AG04449 (cell line): ENCODE results near the gene ZNF577.

Experiments used
- CTCF ChIA-PET: fragments of 350-600 bp; formaldehyde crosslinking; extraction: SDS; loops from one replicate; lab custom pipeline; 2021; ENCODE audit warnings: antibody characterized with exemption; lab: Yijun Ruan, JAX
- POLR2A ChIA-PET: fragments of 400-600, 350-600 bp; formaldehyde crosslinking; extraction: SDS; loops from one replicate; lab custom pipeline; 2020; ENCODE audit warnings: antibody characterized with exemption, inconsistent platforms; lab: Yijun Ruan, JAX
- DNase-seq: peaks from one replicate; pipeline ENCODE4 v3.0.0-alpha.2; 2010; ENCODE audit warnings: low read depth, low spot score
- H3K4me3 ChIP-seq: 2 replicates; pipeline ENCODE4 v1.5.1; 2011; ENCODE audit warnings: low read depth, mild to moderate bottlenecking, control low read depth, low read length
- CTCF ChIP-seq: IDR thresholded peaks from one replicate; pipeline ENCODE4 v1.5.1; 2011; ENCODE audit warnings: mild to moderate bottlenecking, moderate library complexity, low read length, control low read depth, inconsistent platforms; ENCODE audit not compliant: insufficient read depth; ENCODE audit errors: missing control alignments

The ZNF577 gene

GRCh38 chr19:51882518-51882917, 5.2 kb downstream of the ZNF577 start:
- ChIA-PET POLR2A (no interaction called here), CTCF (no interaction called here)
- DNase-seq, result no peak
- no peak for TF ChIP-seq CTCF
- H3K4me3 ChIP-seq, result no peak overlapping the region

GRCh38 chr19:51873097-51873496, 14.7 kb downstream of the ZNF577 start:
- no peak for DNase-seq
- no peak overlapping the region for H3K4me3 ChIP-seq
- CTCF ChIA-PET, result no interaction called here
- POLR2A ChIA-PET, result no interaction called here
- no peak for TF ChIP-seq CTCF

- CTCF ChIA-PET, result no interaction called here
- POLR2A ChIA-PET, result no interaction called here
- no peak for DNase-seq
- TF ChIP-seq CTCF, result no peak
- no peak overlapping the region for H3K4me3 ChIP-seq
These were observed 25.7 kb downstream of the ZNF577 start for GRCh38 chr19:51861870-51862622.

- no peak overlapping the region for H3K4me3 ChIP-seq
- TF ChIP-seq CTCF, result no peak
- no peak for DNase-seq
- CTCF ChIA-PET, result no interaction called here
- POLR2A ChIA-PET, result no interaction called here
These were observed 50.6 kb downstream of the ZNF577 start for GRCh38 chr19:51837145-51837544.

GRCh38 chr19:51830274-51830673, 57.5 kb downstream of the ZNF577 start:
- ChIA-PET POLR2A (no interaction called here), CTCF (no interaction called here)
- no peak for DNase-seq
- TF ChIP-seq CTCF, result no peak
- no peak overlapping the region for H3K4me3 ChIP-seq

- POLR2A ChIA-PET, result no interaction called here
- CTCF ChIA-PET, result no interaction called here
- no peak for TF ChIP-seq CTCF
- H3K4me3 ChIP-seq, result no peak overlapping the region
- DNase-seq, result no peak
These were observed 63.3 kb downstream of the ZNF577 start for GRCh38 chr19:51824281-51825005.
